Measurements from ENCODE around the gene SCGB3A1.

Gene SCGB3A1

DNA sequence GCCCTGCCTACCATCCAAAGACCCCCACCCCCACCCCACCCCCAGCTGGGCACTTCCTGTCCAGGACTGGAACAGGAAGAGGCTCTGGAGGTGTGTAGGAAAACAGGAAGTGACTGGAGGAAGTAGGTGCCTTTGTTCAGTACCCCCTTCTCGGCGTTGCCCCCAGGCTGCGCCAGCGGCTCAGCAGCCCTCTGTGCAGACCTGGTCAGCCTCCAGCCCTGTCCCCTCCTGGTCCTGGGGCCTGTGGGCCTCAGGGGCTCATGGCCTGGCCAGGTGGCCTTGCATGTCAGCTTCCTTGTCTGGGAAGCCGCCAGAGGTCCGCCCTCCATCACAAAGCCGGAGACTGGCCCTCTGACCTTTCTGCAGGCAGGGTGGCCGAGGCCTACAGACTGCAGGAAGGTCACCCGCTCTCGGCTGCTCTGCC lies 32.1 kb upstream of the SCGB3A1 start:
- Histone ChIP-seq H3K27ac (ENCODE audit: low read length) (no peak overlapping the region), H3K9me3 (ENCODE audit: control insufficient read depth, low read depth, low read length) (no peaks in the 10 kb centered on the region), H3K9ac (ENCODE audit: low read length) (no peak overlapping the region), H3K27me3 (ENCODE audit: control insufficient read depth, insufficient read depth, low read length) (peaks cover 3% of the 10 kb centered on the region), H3K4me3 (ENCODE audit: low read length) (no peak overlapping the region), H3K36me3 (ENCODE audit: control insufficient read depth, low read depth, low read length) (no peaks in the 10 kb centered on the region), H3K4me1 (ENCODE audit: control insufficient read depth, low read depth, low read length) (no peaks in the 10 kb centered on the region)

DNA sequence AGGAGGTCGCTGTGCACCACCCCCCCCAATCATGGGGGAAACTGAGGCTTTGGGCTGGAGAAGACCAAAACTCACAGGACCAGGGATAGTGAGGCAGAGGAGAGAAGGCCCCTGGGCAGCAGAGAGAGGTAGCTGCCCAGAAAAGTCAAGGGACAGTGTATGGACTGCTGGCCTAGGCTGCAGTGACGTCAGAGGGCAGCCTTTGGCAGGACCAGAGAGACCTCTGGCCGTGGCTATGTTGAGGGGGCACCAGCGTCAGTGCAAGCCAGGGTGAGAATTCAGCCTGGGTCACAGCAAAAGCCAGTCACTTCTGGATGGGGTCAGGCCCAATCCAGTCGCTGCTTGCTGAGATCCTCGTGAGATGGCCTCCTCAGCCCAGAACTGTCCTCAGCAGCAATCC lies 31.6 kb upstream of the SCGB3A1 start:
- Histone ChIP-seq H3K27me3 (ENCODE audit: control insufficient read depth, insufficient read depth, low read length) (peaks cover 6% of the 10 kb centered on the region), H3K4me3 (ENCODE audit: low read length) (no peak overlapping the region), H3K27ac (ENCODE audit: low read length) (no peak overlapping the region), H3K4me1 (ENCODE audit: control insufficient read depth, low read depth, low read length) (no peaks in the 10 kb centered on the region), H3K9ac (ENCODE audit: low read length) (no peak overlapping the region), H3K36me3 (ENCODE audit: control insufficient read depth, low read depth, low read length) (no peaks in the 10 kb centered on the region), H3K9me3 (ENCODE audit: control insufficient read depth, low read depth, low read length) (no peaks in the 10 kb centered on the region)

DNA sequence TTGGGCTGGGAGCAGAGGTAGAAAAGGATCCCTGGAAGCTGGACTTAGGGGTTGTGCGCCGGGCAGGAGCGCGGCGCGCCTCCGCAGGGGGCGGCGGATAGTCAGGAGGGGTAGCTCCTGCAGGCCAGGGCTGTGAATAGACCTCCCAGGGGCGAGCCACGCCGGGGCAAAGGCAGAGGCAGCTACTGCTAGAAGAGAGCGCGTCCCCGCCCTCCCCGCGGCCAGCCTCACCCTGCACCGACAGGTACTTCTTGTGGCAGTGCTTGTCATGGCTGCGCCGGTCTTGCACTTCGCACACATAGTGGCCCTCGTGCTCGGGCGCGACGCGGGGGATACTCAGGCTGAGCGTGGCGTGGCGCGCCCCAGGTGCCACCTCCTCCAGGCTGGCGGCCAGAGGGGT lies 30.0 kb upstream of the SCGB3A1 start:
- no peaks in the 10 kb centered on the region for H3K9me3 ChIP-seq (ENCODE audit: control insufficient read depth, low read depth, low read length)
- H3K9ac ChIP-seq (ENCODE audit: low read length) = no peak overlapping the region
- H3K4me1 ChIP-seq (ENCODE audit: control insufficient read depth, low read depth, low read length) = no peaks in the 10 kb centered on the region
- H3K27ac ChIP-seq (ENCODE audit: low read length) = no peak overlapping the region
- H3K36me3 ChIP-seq (ENCODE audit: control insufficient read depth, low read depth, low read length) = no peaks in the 10 kb centered on the region
- H3K27me3 ChIP-seq (ENCODE audit: control insufficient read depth, insufficient read depth, low read length) = peaks cover 6% of the 10 kb centered on the region
- H3K4me3 ChIP-seq (ENCODE audit: low read length) = no peak overlapping the region

DNA sequence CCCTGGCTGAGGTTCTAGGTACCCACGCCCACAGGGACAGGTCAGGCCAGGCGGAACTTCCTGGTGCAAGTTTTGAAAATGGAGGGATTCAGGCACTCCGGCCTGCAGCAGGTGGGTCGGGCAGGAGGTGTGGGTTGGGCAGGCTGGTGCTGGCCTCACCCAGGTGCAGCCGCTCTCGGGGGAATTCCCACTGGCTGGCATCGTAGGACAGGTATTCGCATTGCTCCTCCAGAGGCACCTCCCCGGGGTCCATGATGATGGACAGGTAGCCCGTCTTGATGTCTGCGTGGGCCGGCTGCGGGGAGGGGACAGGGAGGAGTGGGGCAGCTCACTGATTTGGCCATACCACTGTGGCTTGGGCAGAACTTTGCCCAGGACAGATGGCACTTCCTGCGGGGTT lies 28.7 kb upstream of the SCGB3A1 start:
- H3K4me1 ChIP-seq (ENCODE audit: control insufficient read depth, low read depth, low read length) = no peaks in the 10 kb centered on the region
- H3K36me3 ChIP-seq (ENCODE audit: control insufficient read depth, low read depth, low read length) = no peaks in the 10 kb centered on the region
- no peaks in the 10 kb centered on the region for H3K9me3 ChIP-seq (ENCODE audit: control insufficient read depth, low read depth, low read length)
- H3K4me3 ChIP-seq (ENCODE audit: low read length) = no peak overlapping the region
- peaks cover 6% of the 10 kb centered on the region for H3K27me3 ChIP-seq (ENCODE audit: control insufficient read depth, insufficient read depth, low read length)
- no peak overlapping the region for H3K9ac ChIP-seq (ENCODE audit: low read length)
- H3K27ac ChIP-seq (ENCODE audit: low read length) = no peak overlapping the region

DNA sequence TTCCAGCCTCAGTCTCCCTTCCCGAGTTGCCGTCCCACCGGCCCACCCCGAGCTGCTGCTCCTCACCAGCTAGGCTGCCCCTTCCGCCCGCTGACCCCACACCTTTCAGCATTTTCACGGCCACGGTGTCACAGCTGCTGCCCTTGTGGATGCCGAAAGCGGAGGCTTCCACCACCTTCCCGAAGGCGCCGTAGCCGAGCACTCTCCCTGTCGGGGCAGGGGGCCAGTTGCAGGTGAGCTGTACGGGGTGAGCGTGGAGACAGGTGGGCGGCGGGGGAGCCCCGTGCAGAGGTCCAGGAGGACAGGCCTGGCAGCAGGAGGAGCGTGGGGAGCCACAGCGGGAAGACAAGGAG lies 28.2 kb upstream of the SCGB3A1 start:
- no peaks in the 10 kb centered on the region for H3K9me3 ChIP-seq (ENCODE audit: control insufficient read depth, low read depth, low read length)
- H3K36me3 ChIP-seq (ENCODE audit: control insufficient read depth, low read depth, low read length) = no peaks in the 10 kb centered on the region
- peak overlapping the region; percentile 65 for H3K4me3 ChIP-seq (ENCODE audit: low read length)
- H3K27ac ChIP-seq (ENCODE audit: low read length) = no peak overlapping the region
- H3K4me1 ChIP-seq (ENCODE audit: control insufficient read depth, low read depth, low read length) = no peaks in the 10 kb centered on the region
- H3K27me3 ChIP-seq (ENCODE audit: control insufficient read depth, insufficient read depth, low read length) = peaks cover 6% of the 10 kb centered on the region
- H3K9ac ChIP-seq (ENCODE audit: low read length) = peak overlapping the region; percentile 62

DNA sequence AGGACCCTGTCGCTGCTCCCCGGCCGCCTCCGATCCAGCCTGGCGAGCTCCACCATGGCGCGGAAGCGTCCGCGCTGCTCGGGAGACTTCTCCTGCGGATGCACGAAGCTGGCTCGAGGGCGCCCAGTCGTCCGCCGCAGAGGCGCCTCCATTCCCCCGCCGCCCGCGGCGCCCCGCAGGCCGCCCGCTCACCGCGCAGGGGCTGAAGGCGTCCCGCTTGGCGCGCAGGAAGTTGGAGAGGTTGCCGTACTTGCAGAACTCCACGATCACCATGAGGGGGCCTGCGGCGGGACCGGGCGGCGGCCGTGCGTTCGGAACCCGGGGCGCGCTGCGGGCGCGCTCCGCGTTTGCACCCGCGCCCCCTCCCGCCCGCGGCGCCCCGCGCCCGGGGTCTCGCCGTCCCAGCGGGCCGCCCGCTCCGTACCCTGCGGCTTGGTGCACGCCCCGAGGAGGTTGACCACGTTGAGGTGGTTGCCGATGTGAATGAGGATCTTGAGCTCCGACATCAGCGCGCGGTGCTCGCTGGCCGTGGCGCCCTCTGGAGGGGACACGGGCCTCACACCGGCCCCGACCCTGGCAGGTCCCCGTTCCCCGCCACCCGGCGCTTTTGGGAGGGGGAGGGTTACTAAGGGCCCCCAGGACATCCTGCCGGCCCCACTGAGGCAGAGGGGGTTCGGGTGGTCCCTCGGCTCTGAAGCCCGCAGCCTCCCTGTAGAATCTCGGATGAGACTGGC lies 27.7 kb upstream of the SCGB3A1 start:
- Histone ChIP-seq H3K27ac (ENCODE audit: low read length) (no peak overlapping the region), H3K9ac (ENCODE audit: low read length) (peak overlapping the region; percentile 62), H3K9me3 (ENCODE audit: control insufficient read depth, low read depth, low read length) (no peaks in the 10 kb centered on the region), H3K27me3 (ENCODE audit: control insufficient read depth, insufficient read depth, low read length) (peaks cover 6% of the 10 kb centered on the region), H3K4me1 (ENCODE audit: control insufficient read depth, low read depth, low read length) (no peaks in the 10 kb centered on the region), H3K36me3 (ENCODE audit: control insufficient read depth, low read depth, low read length) (no peaks in the 10 kb centered on the region), H3K4me3 (ENCODE audit: low read length) (peak overlapping the region; percentile 65)

DNA sequence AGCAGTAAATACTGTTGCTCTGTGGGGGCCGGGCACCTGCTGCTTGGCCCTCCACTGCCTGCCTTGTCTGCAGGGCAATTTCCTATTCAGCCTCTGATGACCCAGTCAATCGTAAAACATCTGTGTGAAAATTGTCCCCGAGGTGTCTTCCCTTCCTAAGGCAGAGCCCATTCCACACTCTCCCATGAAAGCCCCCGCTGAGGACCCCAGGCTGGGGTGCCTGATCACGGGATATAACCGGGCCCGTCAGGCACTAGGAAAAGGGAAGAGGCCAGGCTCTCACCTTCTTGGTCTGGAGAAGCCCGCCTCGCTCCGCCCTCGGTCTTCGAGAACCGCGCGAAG lies 27.2 kb upstream of the SCGB3A1 start:
- Histone ChIP-seq H3K4me3 (ENCODE audit: low read length) (peak overlapping the region; percentile 65), H3K4me1 (ENCODE audit: control insufficient read depth, low read depth, low read length) (no peaks in the 10 kb centered on the region), H3K9ac (ENCODE audit: low read length) (peak overlapping the region; percentile 62), H3K9me3 (ENCODE audit: control insufficient read depth, low read depth, low read length) (no peaks in the 10 kb centered on the region), H3K27me3 (ENCODE audit: control insufficient read depth, insufficient read depth, low read length) (peaks cover 6% of the 10 kb centered on the region), H3K27ac (ENCODE audit: low read length) (no peak overlapping the region), H3K36me3 (ENCODE audit: control insufficient read depth, low read depth, low read length) (no peaks in the 10 kb centered on the region)

DNA sequence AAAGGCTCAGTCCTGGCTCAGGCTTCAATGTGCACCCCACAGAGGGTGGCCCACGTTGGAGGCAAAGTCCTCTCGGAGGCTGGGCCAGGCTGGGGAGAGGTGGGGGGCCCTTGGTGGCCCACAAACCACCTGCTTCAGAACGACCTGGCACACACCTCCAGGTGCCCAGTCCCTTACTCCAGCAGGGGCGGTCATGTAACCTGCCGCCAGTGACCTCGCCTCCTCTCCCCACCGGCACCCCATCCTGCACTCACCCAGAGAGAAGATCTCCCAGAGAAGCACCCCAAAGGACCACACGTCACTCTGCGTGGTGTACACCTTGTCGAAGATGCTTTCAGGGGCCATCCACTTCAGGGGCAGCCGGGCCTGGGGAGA lies 22.5 kb upstream of the SCGB3A1 start:
- Histone ChIP-seq H3K27ac (ENCODE audit: low read length) (no peak overlapping the region), H3K9me3 (ENCODE audit: control insufficient read depth, low read depth, low read length) (no peaks in the 10 kb centered on the region), H3K27me3 (ENCODE audit: control insufficient read depth, insufficient read depth, low read length) (peaks cover 6% of the 10 kb centered on the region), H3K36me3 (ENCODE audit: control insufficient read depth, low read depth, low read length) (no peaks in the 10 kb centered on the region), H3K9ac (ENCODE audit: low read length) (no peak overlapping the region), H3K4me3 (ENCODE audit: low read length) (no peak overlapping the region), H3K4me1 (ENCODE audit: control insufficient read depth, low read depth, low read length) (no peaks in the 10 kb centered on the region)

DNA sequence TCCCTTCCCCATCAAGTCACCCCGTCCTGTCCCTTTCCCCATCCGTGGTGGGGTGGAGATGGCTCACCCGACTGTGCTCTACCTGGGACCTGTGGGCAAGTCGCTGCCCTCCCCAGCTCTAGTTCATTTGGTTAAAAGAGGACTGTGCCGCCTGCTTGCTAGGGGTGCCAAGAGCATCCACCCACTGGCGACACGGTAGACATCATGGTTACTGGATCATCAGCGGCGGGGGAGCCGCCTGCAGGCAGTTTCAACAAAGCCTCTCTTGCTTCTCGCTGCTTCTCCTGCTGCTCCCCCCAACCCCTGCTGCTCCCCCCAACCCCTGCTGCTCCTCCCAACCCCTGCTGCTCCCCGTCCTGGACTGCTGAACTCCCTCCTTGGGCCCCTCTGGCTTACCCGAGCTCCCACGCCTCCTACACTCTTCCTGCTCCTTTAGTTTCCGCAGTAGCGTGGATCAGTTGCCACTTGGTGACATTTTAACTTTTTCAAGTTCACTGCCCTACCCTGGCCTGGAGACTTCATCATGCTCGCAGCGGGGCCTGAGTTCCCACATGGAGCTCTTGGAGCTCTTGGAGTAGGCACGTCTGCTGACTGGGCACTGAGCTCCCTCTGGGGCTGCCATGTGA lies 22.0 kb upstream of the SCGB3A1 start:
- no peaks in the 10 kb centered on the region for H3K4me1 ChIP-seq (ENCODE audit: control insufficient read depth, low read depth, low read length)
- peaks cover 2% of the 10 kb centered on the region for H3K27me3 ChIP-seq (ENCODE audit: control insufficient read depth, insufficient read depth, low read length)
- H3K27ac ChIP-seq (ENCODE audit: low read length) = no peak overlapping the region
- no peaks in the 10 kb centered on the region for H3K36me3 ChIP-seq (ENCODE audit: control insufficient read depth, low read depth, low read length)
- no peak overlapping the region for H3K4me3 ChIP-seq (ENCODE audit: low read length)
- H3K9me3 ChIP-seq (ENCODE audit: control insufficient read depth, low read depth, low read length) = no peaks in the 10 kb centered on the region
- H3K9ac ChIP-seq (ENCODE audit: low read length) = no peak overlapping the region

DNA sequence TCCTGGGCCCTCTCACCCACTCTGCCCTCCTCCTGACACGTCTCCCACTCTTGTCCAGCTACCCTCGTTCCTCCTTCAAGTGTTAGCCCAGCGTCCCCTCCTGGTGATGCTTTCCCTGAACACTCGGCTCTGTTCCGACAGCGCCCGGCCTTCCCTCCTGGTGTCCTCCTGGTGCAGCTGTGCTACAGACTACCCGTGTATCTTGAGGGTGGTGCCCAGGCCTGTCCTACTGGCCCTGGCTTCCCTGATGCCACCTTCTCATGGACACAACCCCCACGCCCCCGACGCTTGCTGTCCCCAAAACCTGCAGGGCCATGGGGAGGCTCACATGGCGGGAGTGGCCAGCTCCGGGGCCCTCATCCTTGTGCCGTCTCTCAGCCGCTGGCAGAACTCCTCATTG lies 21.4 kb upstream of the SCGB3A1 start:
- Histone ChIP-seq H3K27me3 (ENCODE audit: control insufficient read depth, insufficient read depth, low read length) (no peaks in the 10 kb centered on the region), H3K4me3 (ENCODE audit: low read length) (no peak overlapping the region), H3K36me3 (ENCODE audit: control insufficient read depth, low read depth, low read length) (no peaks in the 10 kb centered on the region), H3K9me3 (ENCODE audit: control insufficient read depth, low read depth, low read length) (no peaks in the 10 kb centered on the region), H3K9ac (ENCODE audit: low read length) (no peak overlapping the region), H3K27ac (ENCODE audit: low read length) (no peak overlapping the region), H3K4me1 (ENCODE audit: control insufficient read depth, low read depth, low read length) (no peaks in the 10 kb centered on the region)

DNA sequence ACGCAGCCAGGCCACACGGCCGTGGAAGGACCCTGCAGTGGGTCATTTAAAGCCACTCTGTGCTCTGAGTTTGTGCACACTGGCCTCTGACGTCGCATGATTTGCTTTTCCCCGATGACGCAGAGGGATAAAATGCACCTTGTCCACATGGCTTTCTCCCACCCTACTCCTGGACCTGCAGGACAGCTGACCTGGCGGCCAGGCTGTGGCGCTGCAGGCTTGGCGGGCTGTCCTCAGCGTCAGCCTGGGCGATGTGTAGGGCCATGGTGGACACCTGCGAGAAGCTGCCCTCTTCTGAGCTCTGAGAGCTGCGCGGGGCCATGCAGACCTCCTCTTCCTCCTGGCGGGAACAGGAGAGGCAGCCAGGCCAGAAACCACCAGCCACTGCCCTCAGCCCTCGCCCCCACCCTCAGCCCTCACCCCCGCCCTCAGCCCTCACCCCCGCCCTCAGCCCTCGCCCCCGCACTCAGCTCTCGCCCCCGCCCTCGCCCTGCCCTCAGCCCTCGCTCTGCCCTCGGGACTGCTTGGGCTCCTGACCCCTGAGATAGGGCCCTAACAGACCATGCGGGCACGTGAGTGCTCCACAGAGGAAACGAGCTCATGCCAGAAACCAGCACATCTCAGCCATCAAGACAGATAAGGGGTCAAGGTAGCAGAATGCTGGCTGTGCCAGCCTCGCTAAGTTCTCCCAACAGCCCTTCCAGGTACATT lies 20.0 kb upstream of the SCGB3A1 start:
- Histone ChIP-seq H3K27ac (ENCODE audit: low read length) (no peak overlapping the region), H3K9ac (ENCODE audit: low read length) (no peak overlapping the region)

More for the DNA sequence above, 20.0 kb upstream of the SCGB3A1 start:
- Histone ChIP-seq H3K27me3 (ENCODE audit: control insufficient read depth, insufficient read depth, low read length) (no peaks in the 10 kb centered on the region), H3K36me3 (ENCODE audit: control insufficient read depth, low read depth, low read length) (no peaks in the 10 kb centered on the region), H3K9me3 (ENCODE audit: control insufficient read depth, low read depth, low read length) (no peaks in the 10 kb centered on the region), H3K4me3 (ENCODE audit: low read length) (no peak overlapping the region), H3K4me1 (ENCODE audit: control insufficient read depth, low read depth, low read length) (no peaks in the 10 kb centered on the region)

Data from iPS-18a (cell line).